K562 (cell line): Measurements from ENCODE around the gene TUBB4B. TPM values are rescaled to one million over a fixed set of nuclear protein-coding genes. Genes with fewer than 3 reads are reported as not detected.

Experiments used
- CTCF ChIP-seq, 3 experiments: IDR thresholded peaks in 2 of 3; conservative IDR thresholded peaks in 1 of 3; 2 replicates each; pipeline ENCODE4 v1.5.1; 2011 to 2012; ENCODE audit warnings: low read length in 3 of 3, mild to moderate bottlenecking in 3 of 3, control low read depth in 2 of 3, improper control_type of control experiment in 1 of 3, inconsistent platforms in 1 of 3, low read depth in 1 of 3, mixed read lengths in 1 of 3, moderate library complexity in 1 of 3; ENCODE audit not compliant: insufficient read depth in 2 of 3
- CTCFL ChIP-seq: IDR thresholded peaks from 2 replicates; pipeline ENCODE4 v1.6.1; 2011; ENCODE audit warnings: borderline replicate concordance, low read depth, mild to moderate bottlenecking, moderate library complexity, low read length; ENCODE audit not compliant: insufficient read depth, poor library complexity, severe bottlenecking
- EP300 ChIP-seq: IDR thresholded peaks from 2 replicates; pipeline ENCODE4 v1.6.1; 2012; ENCODE audit warnings: low read length, improper control_type of control experiment
- KLF16 ChIP-seq: IDR thresholded peaks from 2 replicates; pipeline ENCODE4 v1.6.1; 2016; ENCODE audit warnings: antibody characterized with exemption
- NFE2 ChIP-seq: IDR thresholded peaks from 2 replicates; pipeline ENCODE4 v1.6.1; 2014; ENCODE audit warnings: antibody characterized with exemption, low read depth
- SETDB1 ChIP-seq: IDR thresholded peaks from one replicate; pipeline ENCODE4 v1.6.1; 2012; ENCODE audit warnings: low read length, control low read depth, inconsistent platforms
- STAT5A ChIP-seq: IDR thresholded peaks from 2 replicates; pipeline ENCODE4 v1.6.1; 2012; ENCODE audit warnings: low read length, inconsistent platforms, borderline replicate concordance
- TBL1XR1 ChIP-seq, 2 experiments: IDR thresholded peaks; 2 replicates each; pipeline ENCODE4 v1.6.1; 2012; ENCODE audit warnings: improper control_type of control experiment in 2 of 2, low read length in 2 of 2, mild to moderate bottlenecking in 1 of 2
- ZBTB11 ChIP-seq, 3 experiments: fragments of 200-800 bp in 1 of 3; fragments of 250-450 bp in 1 of 3; fragments of 450-650 bp in 1 of 3; sonication (Bioruptor Pico) in 1 of 3; sonication (Bioruptor generic) in 1 of 3; formaldehyde crosslinking in 1 of 3; IDR thresholded peaks; 2 replicates each; pipeline versions ENCODE4 v1.6.1 to v1.8.0; 2016 to 2022; ENCODE audit warnings: mild to moderate bottlenecking in 2 of 3, missing genetic modification characterization in 2 of 3, missing compliant biosample characterization in 1 of 3, moderate library complexity in 1 of 3
- ZBTB5 ChIP-seq: fragments of 450-650 bp; IDR thresholded peaks from 2 replicates; pipeline ENCODE4 v1.6.1; 2017; ENCODE audit warnings: antibody characterized with exemption
- ZNF395 ChIP-seq: fragments of 200-800 bp; sonication (Bioruptor generic); IDR thresholded peaks from 2 replicates; pipeline ENCODE4 v1.6.1; 2017; ENCODE audit warnings: missing genetic modification characterization, missing compliant biosample characterization
- ZNF398 ChIP-seq: fragments of 250-450 bp; sonication (Bioruptor Pico); IDR thresholded peaks from 2 replicates; pipeline ENCODE4 v1.8.0; 2021; ENCODE audit warnings: moderate library complexity, mild to moderate bottlenecking, inconsistent platforms
- polyA plus RNA-seq, 8 experiments: library from polyadenylated mRNA; depleted of rRNA in 4 of 8; stranded (reverse) in 5 of 8; unstranded in 3 of 8; fragments of >200 nt; fragmentation: Nextera tagmentation in 2 of 8; fragmentation: Illumina TruSeq in 1 of 8; extraction: Ambion mirVana in 2 of 8; extraction: Trizol in 1 of 8; gene quantifications; 2 replicates each; pipeline versions ENCODE4 v1.2.1 to v1.2.3, GENCODE V29; 2011 to 2014; ENCODE audit warnings: inconsistent platforms in 1 of 8, missing spikeins in 1 of 8
- total RNA-seq, 7 experiments: library from RNA; depleted of rRNA in 6 of 7; stranded (reverse); fragments of >200 nt in 6 of 7; fragmentation: Illumina TruSeq in 2 of 7; extraction: Trizol in 2 of 7; gene quantifications; 2 replicates each; pipeline versions ENCODE4 v1.2.1 to v1.2.3, GENCODE V29; 2011 to 2021; ENCODE audit warnings: low replicate concordance in 1 of 7

Gene TUBB4B
- total and polyA plus RNA-seq, 9 of the 15 experiments (the other 6 are each of a cell fraction or from before 2014, with no cell fraction given): 24.1 to 443 (median 268) TPM

GRCh38 chr9:137200311-137201204, 40.5 kb upstream of the TUBB4B start, which contains the start of gene TPRN (continued):
- TF ChIP-seq ZBTB11 (CRISPR knock-in tag; IDR thresholded peaks at IDR 0.05) (peak in 1 of 3 experiments; percentile 70; a peak in 1 of 6 replicates), CTCFL (no peak), TBL1XR1 (IDR thresholded peaks at IDR 0.05; ENCODE audit: low read length in 2 of 2) (no peak), SETDB1 (no peak), KLF16 (no peak), EP300 (no peak), CTCF (IDR thresholded peaks at IDR 0.05 in 2 of 3, conservative IDR thresholded peaks at IDR 0.05 in 1 of 3; ENCODE audit: insufficient read depth in 2 of 3, low read depth in 1 of 3, low read length in 3 of 3) (no peak), NFE2 (no peak), ZBTB5 (no peak), ZNF395 (CRISPR knock-in tag) (0 out of 2 replicates have a peak, but pooled peaks have one; percentile 38), STAT5A (no peak), ZNF398 (CRISPR knock-in tag) (no peak)
